A549 (cell line): Measurements from ENCODE around the gene CCDC92B. TPM values are rescaled to one million over a fixed set of nuclear protein-coding genes. Genes with fewer than 3 reads are reported as not detected.

ENCODE experiments used
- ATAC-seq, 2 experiments: fragments of 200-7000 bp in 1 of 2; fragments of >200 bp in 1 of 2; cut with Nextera tagmentation in 1 of 2; cut with Tn5 transposase in 1 of 2; 3 replicates each; pipeline versions ENCODE4 v1.8.0 to v1.9.1; 2018 to 2020; ENCODE audit warnings: mild to moderate bottlenecking in 1 of 2, moderate library complexity in 1 of 2
- CTCF ChIA-PET: fragments of 300-600 bp; sonication (Branson Sonifier 250); formaldehyde crosslinking; extraction: SDS; loops from one replicate; lab custom pipeline; 2021; ENCODE audit warnings: antibody characterized with exemption, inconsistent platforms; lab: Yijun Ruan, JAX
- POLR2A ChIA-PET: fragments of 350-600 bp; formaldehyde crosslinking; extraction: SDS; loops from one replicate; lab custom pipeline; 2021; ENCODE audit warnings: antibody characterized with exemption, inconsistent platforms; lab: Yijun Ruan, JAX
- DNase-seq, 2 experiments: peaks; one replicate each; pipeline versions ENCODE4 v3.0.0 to v3.0.0-alpha.2; 2011 to 2016; ENCODE audit warnings: low read depth in 1 of 2, low spot score in 1 of 2
- FAIRE-seq: peaks from 2 replicates; lab custom pipeline; 2011; peaks lifted over from hg19 to GRCh38; lab: Jason Lieb, UNC
- H3K27ac ChIP-seq, 2 experiments: fragments of >200 bp; sonication (Bioruptor Twin); formaldehyde crosslinking; 3 replicates each; pipeline ENCODE4 v1.5.1; 2016 to 2017
- H3K4me1 ChIP-seq: fragments of >200 bp; sonication (Bioruptor Twin); formaldehyde crosslinking; 3 replicates; pipeline ENCODE4 v1.6.1; 2016
- H3K4me2 ChIP-seq: fragments of >200 bp; sonication (Bioruptor Twin); formaldehyde crosslinking; 3 replicates; pipeline ENCODE4 v1.6.1; 2016
- H3K4me3 ChIP-seq: fragments of >200 bp; sonication (Bioruptor Twin); formaldehyde crosslinking; 3 replicates; pipeline ENCODE4 v1.5.1; 2016
- H3K9me3 ChIP-seq: fragments of >200 bp; sonication (Bioruptor Twin); formaldehyde crosslinking; 3 replicates; pipeline ENCODE4 v1.6.1; 2016
- BHLHE40 ChIP-seq: IDR thresholded peaks from 2 replicates; pipeline ENCODE4 v1.6.1; 2012; ENCODE audit warnings: low read depth, low read length, inconsistent platforms
- CBX8 ChIP-seq: fragments of 200-600 bp; sonication (generic); IDR thresholded peaks from 2 replicates; pipeline ENCODE4 v1.6.1; 2016
- CHD2 ChIP-seq: fragments of 150-350 bp; IDR thresholded peaks from 2 replicates; pipeline ENCODE4 v1.6.1; 2014; ENCODE audit warnings: low read length; ENCODE audit not compliant: partially characterized antibody
- CHD4 ChIP-seq: fragments of 200-600 bp; sonication (generic); IDR thresholded peaks from 2 replicates; pipeline ENCODE4 v1.6.1; 2016; ENCODE audit warnings: antibody characterized with exemption, mild to moderate bottlenecking, borderline replicate concordance
- EHF ChIP-seq: fragments of 250-450 bp; sonication (Bioruptor Pico); IDR thresholded peaks from 2 replicates; pipeline ENCODE4 v1.5.0; 2020; ENCODE audit warnings: mild to moderate bottlenecking
- EHMT2 ChIP-seq: fragments of 200-600 bp; sonication (generic); IDR thresholded peaks from 2 replicates; pipeline ENCODE4 v1.6.1; 2016; ENCODE audit warnings: antibody characterized with exemption, low read depth, mild to moderate bottlenecking, moderate library complexity
- EP300 ChIP-seq, 2 experiments: fragments of >200 bp; sonication (Bioruptor Twin); formaldehyde crosslinking; IDR thresholded peaks; 2 replicates in 1 of 2; 3 replicates in 1 of 2; pipeline ENCODE4 v1.6.1; 2016 to 2017
- FOSB ChIP-seq: fragments of 250-450 bp; sonication (Bioruptor Pico); IDR thresholded peaks from 2 replicates; pipeline ENCODE4 v1.5.0; 2020; ENCODE audit warnings: mild to moderate bottlenecking, moderate library complexity
- FOSL2 ChIP-seq, 2 experiments: fragments of 450-650 bp in 1 of 2; fragments of >200 bp in 1 of 2; sonication (Bioruptor Twin) in 1 of 2; formaldehyde crosslinking; IDR thresholded peaks; 2 replicates each; pipeline versions ENCODE4 v1.5.0 to v1.6.1; 2016 to 2020; ENCODE audit warnings: mild to moderate bottlenecking in 1 of 2, moderate library complexity in 1 of 2
- GATA3 ChIP-seq: IDR thresholded peaks from 2 replicates; pipeline ENCODE4 v1.6.1; 2012; ENCODE audit warnings: borderline replicate concordance
- HDAC2 ChIP-seq: fragments of 200-600 bp; sonication (generic); IDR thresholded peaks from 2 replicates; pipeline ENCODE4 v1.6.1; 2016
- HOXB13 ChIP-seq: fragments of 250-450 bp; sonication (Bioruptor Pico); IDR thresholded peaks from 2 replicates; pipeline ENCODE4 v1.5.0; 2020; ENCODE audit warnings: low read depth, mild to moderate bottlenecking, moderate library complexity
- KDM1A ChIP-seq: fragments of 200-600 bp; sonication (generic); IDR thresholded peaks from 2 replicates; pipeline ENCODE4 v1.6.1; 2016; ENCODE audit warnings: low read depth, mild to moderate bottlenecking
- KDM5A ChIP-seq: fragments of 200-600 bp; sonication (generic); IDR thresholded peaks from 2 replicates; pipeline ENCODE4 v1.6.1; 2016; ENCODE audit warnings: antibody characterized with exemption, mild to moderate bottlenecking
- MAZ ChIP-seq: fragments of 150-350 bp; IDR thresholded peaks from 2 replicates; pipeline ENCODE4 v1.6.1; 2014; ENCODE audit warnings: antibody characterized with exemption, low read depth, low read length, borderline replicate concordance
- MYC ChIP-seq: IDR thresholded peaks from 2 replicates; pipeline ENCODE4 v1.6.1; 2012; ENCODE audit warnings: mild to moderate bottlenecking, inconsistent platforms, low read length, improper control_type of control experiment, borderline replicate concordance
- NFE2L2 ChIP-seq: fragments of 150-350 bp; conservative IDR thresholded peaks from 2 replicates; pipeline ENCODE4 v1.6.1; 2014; ENCODE audit warnings: low read length
- NPAS2 ChIP-seq: fragments of 250-450 bp; sonication (Bioruptor Pico); IDR thresholded peaks from 2 replicates; pipeline ENCODE4 v1.8.0; 2022; ENCODE audit warnings: mild to moderate bottlenecking, moderate library complexity, borderline replicate concordance
- POLR2AphosphoS2 ChIP-seq: conservative IDR thresholded peaks from 2 replicates; pipeline ENCODE4 v1.6.1; 2012; ENCODE audit warnings: low read length, improper control_type of control experiment, inconsistent platforms
- SMC3 ChIP-seq: fragments of >200 bp; sonication (Bioruptor Twin); formaldehyde crosslinking; IDR thresholded peaks from 3 replicates; pipeline ENCODE4 v1.6.1; 2018; ENCODE audit warnings: inconsistent platforms
- SREBF2 ChIP-seq: fragments of 450-650 bp; IDR thresholded peaks from 2 replicates; pipeline ENCODE4 v1.6.1; 2014; ENCODE audit warnings: mild to moderate bottlenecking, moderate library complexity
- ZFP36 ChIP-seq: fragments of 450-650 bp; IDR thresholded peaks from 2 replicates; pipeline ENCODE4 v1.6.1; 2014; ENCODE audit warnings: borderline replicate concordance; ENCODE audit not compliant: partially characterized antibody
- ZNF302 ChIP-seq: fragments of 250-450 bp; sonication (Bioruptor Pico); IDR thresholded peaks from 2 replicates; pipeline ENCODE4 v1.9.0; 2021; ENCODE audit warnings: inconsistent platforms, mild to moderate bottlenecking, moderate library complexity
- WGBS: methylation state at CpG from one replicate; pipeline ENCODE4 v1.1.6; 2017; ENCODE audit errors: missing lambda C conversion rate; 5-methylcytosine and 5-hydroxymethylcytosine counted together
- polyA plus RNA-seq, 4 experiments: library from polyadenylated mRNA; depleted of rRNA in 3 of 4; stranded (reverse); fragments of >200 nt; fragmentation: RNase III in 1 of 4; extraction: RNeasy Plus Mini Kit Qiagen cat#74134 plus additional on column Dnase treatment in 1 of 4; gene quantifications; 2 replicates in 3 of 4; 3 replicates in 1 of 4; pipeline ENCODE4 v1.2.3, GENCODE V29; 2011 to 2017
- TF ChIP-seq, protein P1 (sequence below): IDR thresholded peaks from 2 replicates; pipeline ENCODE4 v1.6.1; 2012
- TF ChIP-seq, protein P2 (sequence below): fragments of 200-600 bp; sonication (generic); IDR thresholded peaks from 2 replicates; pipeline ENCODE4 v1.6.1; 2016; ENCODE audit warnings: antibody characterized with exemption, mild to moderate bottlenecking, moderate library complexity
- TF ChIP-seq, protein P3 (sequence below): IDR thresholded peaks from 2 replicates; pipeline ENCODE4 v1.6.1; 2012
- TF ChIP-seq, protein P4 (sequence below): fragments of 150-350 bp; IDR thresholded peaks from 2 replicates; pipeline ENCODE4 v1.6.1; 2014; ENCODE audit warnings: low read depth, mild to moderate bottlenecking, low read length
- TF ChIP-seq, protein P5 (sequence below): fragments of >200 bp; sonication (Bioruptor Twin); formaldehyde crosslinking; IDR thresholded peaks from 3 replicates; pipeline ENCODE4 v1.6.1; 2016
- TF ChIP-seq, protein P6 (sequence below): IDR thresholded peaks from 2 replicates; pipeline ENCODE4 v1.6.1; 2012; ENCODE audit warnings: low read depth, borderline replicate concordance

CCDC92B gene
- polyA plus RNA-seq, 2 of the 4 experiments (the other 2 are of a cell fraction) = 0.05 to 0.08 TPM

DNA sequence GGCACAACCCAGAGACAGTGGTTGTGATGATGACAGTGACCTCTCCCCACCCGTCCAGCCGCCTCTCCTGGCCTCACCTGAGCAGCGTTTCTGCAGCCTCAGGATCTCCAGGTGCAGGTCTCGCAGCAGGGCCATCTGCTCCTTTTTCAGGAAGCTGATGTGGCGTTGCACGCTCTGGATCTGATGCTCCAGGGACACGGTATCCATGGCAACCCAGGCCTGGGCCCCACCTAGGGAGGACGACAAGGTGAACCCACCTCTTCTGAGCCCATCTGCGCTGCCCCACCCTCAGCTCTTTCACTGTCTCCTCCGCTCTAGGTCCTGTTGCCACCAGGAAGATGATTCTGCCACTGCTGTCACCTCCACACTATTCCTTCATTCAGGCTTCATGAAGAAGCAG is 14.5 kb downstream of the CCDC92B start:
- 52% methylated on average over 10 of the region's 10 CpGs for WGBS
- DNase-seq (no peak), ATAC-seq (no peak), FAIRE-seq (no peak)
- TF ChIP-seq NFE2L2 (no peak), CHD4 (no peak), FOSL2 (IDR thresholded peaks at IDR 0.05) (no peak), FOSL2 (CRISPR knock-in tag; IDR thresholded peaks at IDR 0.05) (no peak), MYC (no peak), MAZ (no peak), GATA3 (no peak), CHD2 (no peak), EP300 (IDR thresholded peaks at IDR 0.05) (no peak), ZFP36 (no peak), POLR2AphosphoS2 (no peak), HDAC2 (no peak), SREBF2 (no peak), EHMT2 (no peak), KDM1A (no peak)
- TF ChIP-seq, protein P1, sequence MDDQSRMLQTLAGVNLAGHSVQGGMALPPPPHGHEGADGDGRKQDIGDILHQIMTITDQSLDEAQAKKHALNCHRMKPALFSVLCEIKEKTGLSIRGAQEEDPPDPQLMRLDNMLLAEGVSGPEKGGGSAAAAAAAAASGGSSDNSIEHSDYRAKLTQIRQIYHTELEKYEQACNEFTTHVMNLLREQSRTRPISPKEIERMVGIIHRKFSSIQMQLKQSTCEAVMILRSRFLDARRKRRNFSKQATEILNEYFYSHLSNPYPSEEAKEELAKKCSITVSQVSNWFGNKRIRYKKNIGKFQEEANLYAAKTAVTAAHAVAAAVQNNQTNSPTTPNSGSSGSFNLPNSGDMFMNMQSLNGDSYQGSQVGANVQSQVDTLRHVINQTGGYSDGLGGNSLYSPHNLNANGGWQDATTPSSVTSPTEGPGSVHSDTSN = no peak
- TF ChIP-seq, protein P2, sequence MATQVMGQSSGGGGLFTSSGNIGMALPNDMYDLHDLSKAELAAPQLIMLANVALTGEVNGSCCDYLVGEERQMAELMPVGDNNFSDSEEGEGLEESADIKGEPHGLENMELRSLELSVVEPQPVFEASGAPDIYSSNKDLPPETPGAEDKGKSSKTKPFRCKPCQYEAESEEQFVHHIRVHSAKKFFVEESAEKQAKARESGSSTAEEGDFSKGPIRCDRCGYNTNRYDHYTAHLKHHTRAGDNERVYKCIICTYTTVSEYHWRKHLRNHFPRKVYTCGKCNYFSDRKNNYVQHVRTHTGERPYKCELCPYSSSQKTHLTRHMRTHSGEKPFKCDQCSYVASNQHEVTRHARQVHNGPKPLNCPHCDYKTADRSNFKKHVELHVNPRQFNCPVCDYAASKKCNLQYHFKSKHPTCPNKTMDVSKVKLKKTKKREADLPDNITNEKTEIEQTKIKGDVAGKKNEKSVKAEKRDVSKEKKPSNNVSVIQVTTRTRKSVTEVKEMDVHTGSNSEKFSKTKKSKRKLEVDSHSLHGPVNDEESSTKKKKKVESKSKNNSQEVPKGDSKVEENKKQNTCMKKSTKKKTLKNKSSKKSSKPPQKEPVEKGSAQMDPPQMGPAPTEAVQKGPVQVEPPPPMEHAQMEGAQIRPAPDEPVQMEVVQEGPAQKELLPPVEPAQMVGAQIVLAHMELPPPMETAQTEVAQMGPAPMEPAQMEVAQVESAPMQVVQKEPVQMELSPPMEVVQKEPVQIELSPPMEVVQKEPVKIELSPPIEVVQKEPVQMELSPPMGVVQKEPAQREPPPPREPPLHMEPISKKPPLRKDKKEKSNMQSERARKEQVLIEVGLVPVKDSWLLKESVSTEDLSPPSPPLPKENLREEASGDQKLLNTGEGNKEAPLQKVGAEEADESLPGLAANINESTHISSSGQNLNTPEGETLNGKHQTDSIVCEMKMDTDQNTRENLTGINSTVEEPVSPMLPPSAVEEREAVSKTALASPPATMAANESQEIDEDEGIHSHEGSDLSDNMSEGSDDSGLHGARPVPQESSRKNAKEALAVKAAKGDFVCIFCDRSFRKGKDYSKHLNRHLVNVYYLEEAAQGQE = no peak
- TF ChIP-seq, protein P3, sequence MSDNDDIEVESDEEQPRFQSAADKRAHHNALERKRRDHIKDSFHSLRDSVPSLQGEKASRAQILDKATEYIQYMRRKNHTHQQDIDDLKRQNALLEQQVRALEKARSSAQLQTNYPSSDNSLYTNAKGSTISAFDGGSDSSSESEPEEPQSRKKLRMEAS = no peak
- Histone ChIP-seq H3K27ac (no peak overlapping the region), H3K4me3 (no peak overlapping the region), H3K4me1 (no peaks in the 10 kb centered on the region), H3K4me2 (no peak overlapping the region), H3K9me3 (no peaks in the 10 kb centered on the region)
- ChIA-PET CTCF (interaction anchor here (0.6 to 1.9 kb wide), 3 partner anchors 11 to 457 kb away, joined by 3 to 6 read pairs (median 4); no protein-coding TSS in a partner anchor), POLR2A (no interaction called here)

DNA sequence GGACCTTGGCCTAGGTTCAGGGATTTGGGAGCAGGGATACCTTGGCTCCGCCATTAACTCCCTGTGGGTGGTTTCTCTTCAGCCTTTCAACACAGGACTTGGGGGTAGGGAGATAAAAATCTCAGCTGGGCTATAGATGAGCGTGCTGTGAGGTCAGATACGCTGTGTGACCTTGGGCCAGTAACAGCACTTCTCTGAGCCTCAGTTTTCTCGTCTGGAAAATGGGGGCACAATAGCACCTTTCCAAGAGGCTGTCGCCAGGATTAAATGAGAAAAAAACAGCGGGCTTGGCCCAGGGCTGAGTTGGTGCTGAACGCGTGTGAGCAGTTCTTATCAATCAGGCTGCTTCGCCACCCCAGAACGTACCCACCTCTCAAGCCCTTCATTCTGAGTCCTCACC is 17.6 kb downstream of the CCDC92B start:
- POLR2A ChIA-PET = no interaction called here
- Histone ChIP-seq H3K4me2 (no peak overlapping the region), H3K4me3 (no peak overlapping the region), H3K27ac (no peak overlapping the region), H3K9me3 (no peaks in the 10 kb centered on the region), H3K4me1 (no peaks in the 10 kb centered on the region)
- FAIRE-seq (no peak), DNase-seq (no peak), ATAC-seq (no peak)
- CTCF ChIA-PET = interaction anchor here (1.1 kb wide), 1 partner anchor 57 kb away, joined by 3 read pairs; no protein-coding TSS in a partner anchor
- WGBS = 69% methylated on average over 10 of the region's 10 CpGs
- TF ChIP-seq, protein P1 = no peak
- TF ChIP-seq HOXB13 (CRISPR knock-in tag) = no peak
- no peak for TF ChIP-seq SMC3
- no peak for TF ChIP-seq FOSB (CRISPR knock-in tag)
- TF ChIP-seq, protein P4, sequence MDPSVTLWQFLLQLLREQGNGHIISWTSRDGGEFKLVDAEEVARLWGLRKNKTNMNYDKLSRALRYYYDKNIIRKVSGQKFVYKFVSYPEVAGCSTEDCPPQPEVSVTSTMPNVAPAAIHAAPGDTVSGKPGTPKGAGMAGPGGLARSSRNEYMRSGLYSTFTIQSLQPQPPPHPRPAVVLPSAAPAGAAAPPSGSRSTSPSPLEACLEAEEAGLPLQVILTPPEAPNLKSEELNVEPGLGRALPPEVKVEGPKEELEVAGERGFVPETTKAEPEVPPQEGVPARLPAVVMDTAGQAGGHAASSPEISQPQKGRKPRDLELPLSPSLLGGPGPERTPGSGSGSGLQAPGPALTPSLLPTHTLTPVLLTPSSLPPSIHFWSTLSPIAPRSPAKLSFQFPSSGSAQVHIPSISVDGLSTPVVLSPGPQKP = no peak
- TF ChIP-seq ZFP36 = no peak
- TF ChIP-seq MAZ = no peak
- TF ChIP-seq, protein P5, sequence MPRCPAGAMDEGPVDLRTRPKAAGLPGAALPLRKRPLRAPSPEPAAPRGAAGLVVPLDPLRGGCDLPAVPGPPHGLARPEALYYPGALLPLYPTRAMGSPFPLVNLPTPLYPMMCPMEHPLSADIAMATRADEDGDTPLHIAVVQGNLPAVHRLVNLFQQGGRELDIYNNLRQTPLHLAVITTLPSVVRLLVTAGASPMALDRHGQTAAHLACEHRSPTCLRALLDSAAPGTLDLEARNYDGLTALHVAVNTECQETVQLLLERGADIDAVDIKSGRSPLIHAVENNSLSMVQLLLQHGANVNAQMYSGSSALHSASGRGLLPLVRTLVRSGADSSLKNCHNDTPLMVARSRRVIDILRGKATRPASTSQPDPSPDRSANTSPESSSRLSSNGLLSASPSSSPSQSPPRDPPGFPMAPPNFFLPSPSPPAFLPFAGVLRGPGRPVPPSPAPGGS = no peak
- no peak for TF ChIP-seq BHLHE40
- TF ChIP-seq, protein P6, sequence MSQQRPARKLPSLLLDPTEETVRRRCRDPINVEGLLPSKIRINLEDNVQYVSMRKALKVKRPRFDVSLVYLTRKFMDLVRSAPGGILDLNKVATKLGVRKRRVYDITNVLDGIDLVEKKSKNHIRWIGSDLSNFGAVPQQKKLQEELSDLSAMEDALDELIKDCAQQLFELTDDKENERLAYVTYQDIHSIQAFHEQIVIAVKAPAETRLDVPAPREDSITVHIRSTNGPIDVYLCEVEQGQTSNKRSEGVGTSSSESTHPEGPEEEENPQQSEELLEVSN = no peak
- no peak for TF ChIP-seq GATA3
- no peak for TF ChIP-seq EHF
- TF ChIP-seq ZNF302 = no peak
- TF ChIP-seq CBX8 = no peak
- TF ChIP-seq, protein P3 = no peak
- no peak for TF ChIP-seq KDM5A
- TF ChIP-seq NPAS2 = no peak
